MCF 10A (cell line): Measurements from ENCODE around the gene MGAT5B. TPM values are rescaled to one million over a fixed set of nuclear protein-coding genes. Genes with fewer than 3 reads are reported as not detected.

ENCODE experiments used
- BruUV-seq: library from RNA; stranded (reverse); fragments of 400-500 nt; replicated peaks from 2 replicates; lab custom pipeline; 2021; lab: Mats Ljungman, UMichigan
- CTCF ChIA-PET: fragments of 300-600 bp; sonication (Branson Sonifier 250); formaldehyde crosslinking; extraction: SDS; loops from one replicate; lab custom pipeline; 2021; ENCODE audit warnings: antibody characterized with exemption, inconsistent platforms; lab: Yijun Ruan, JAX
- POLR2A ChIA-PET: fragments of 300-600, 350-650 bp; sonication (Branson Sonifier 250); formaldehyde crosslinking; extraction: SDS; loops from one replicate; lab custom pipeline; 2020; ENCODE audit warnings: antibody characterized with exemption, inconsistent platforms; lab: Yijun Ruan, JAX
- DNase-seq: peaks from one replicate; pipeline ENCODE4 v3.0.0-alpha.2; 2018; ENCODE audit not compliant: unreplicated experiment
- H3K27ac Mint-ChIP-seq: one replicate; pipeline ENCODE4 v1.8.0; 2022; ENCODE audit warnings: mild to moderate bottlenecking, low read depth, mixed read lengths; ENCODE audit not compliant: unreplicated experiment
- H3K27me3 Mint-ChIP-seq: one replicate; pipeline ENCODE4 v1.8.0; 2022; ENCODE audit warnings: mixed read lengths; ENCODE audit not compliant: insufficient read depth, unreplicated experiment
- H3K36me3 Mint-ChIP-seq: one replicate; pipeline ENCODE4 v1.8.0; 2022; ENCODE audit warnings: mild to moderate bottlenecking, moderate library complexity, mixed read lengths; ENCODE audit not compliant: insufficient read depth, unreplicated experiment
- H3K4me1 Mint-ChIP-seq: one replicate; pipeline ENCODE4 v1.8.0; 2022; ENCODE audit warnings: mixed read lengths; ENCODE audit not compliant: insufficient read depth, unreplicated experiment
- H3K4me3 Mint-ChIP-seq: one replicate; pipeline ENCODE4 v1.8.0; 2022; ENCODE audit warnings: mild to moderate bottlenecking, moderate library complexity, mixed read lengths; ENCODE audit not compliant: unreplicated experiment
- H3K9me3 Mint-ChIP-seq: one replicate; pipeline ENCODE4 v1.8.0; 2022; ENCODE audit warnings: mixed read lengths; ENCODE audit not compliant: unreplicated experiment
- CTCF ChIP-seq: fragments of 200-600 bp; IDR thresholded peaks from one replicate; pipeline ENCODE4 v1.8.0; 2022; ENCODE audit warnings: antibody characterized with exemption, mild to moderate bottlenecking; ENCODE audit not compliant: unreplicated experiment
- intact Hi-C: fragments of 100-400 bp; cut with micrococcal nuclease; formaldehyde crosslinking; loops from 2 replicates; pipeline ENCODE4 v1.14.1; 2022
- total RNA-seq: library from RNA; stranded (reverse); gene quantifications from 2 replicates; pipeline ENCODE4 v1.2.3, GENCODE V29; 2022

Gene MGAT5B
- total RNA-seq, 1 experiment from 2014 or later, result 1.7 TPM

DNA sequence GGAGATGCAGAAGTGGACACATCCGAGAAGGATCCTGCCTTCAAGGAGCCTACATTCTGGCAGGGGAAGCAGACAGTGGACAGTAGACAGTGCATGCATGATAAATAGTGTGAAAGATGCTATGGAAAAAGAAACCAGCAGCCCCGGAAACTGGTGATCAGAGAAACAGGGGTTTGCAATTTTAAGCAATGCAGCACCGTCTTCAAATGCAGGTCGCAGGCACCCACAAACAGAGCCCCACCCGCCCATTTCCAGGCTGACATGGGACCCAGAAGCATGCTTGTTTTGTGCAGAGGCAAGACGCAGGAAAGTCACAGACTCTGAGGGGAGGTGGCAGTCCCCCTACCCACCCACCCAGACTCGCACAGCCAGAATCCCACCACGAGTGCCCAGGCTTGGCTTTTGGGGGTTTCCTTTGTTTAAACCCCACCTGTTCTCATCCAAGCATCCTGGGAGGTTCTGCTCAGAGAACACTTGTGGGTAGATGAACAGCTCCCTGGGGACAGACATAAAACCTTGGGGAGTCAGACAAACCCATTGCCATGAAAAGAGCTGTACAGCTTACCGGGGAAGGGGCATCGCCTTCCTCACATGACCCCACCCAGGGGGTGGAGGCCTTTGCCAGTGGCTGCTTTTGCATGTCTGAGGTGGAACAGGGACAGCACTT is 114.3 kb downstream of the MGAT5B start:
- Mint-ChIP-seq H3K4me1 (no peaks in the 10 kb centered on the region), H3K9me3 (peaks cover 10% of the 10 kb centered on the region), H3K4me3 (no peak overlapping the region), H3K27ac (no peak overlapping the region), H3K36me3 (no peaks in the 10 kb centered on the region), H3K27me3 (peaks cover 46% of the 10 kb centered on the region)
- intact Hi-C loops, result no loop called here
- ChIA-PET CTCF (no interaction called here), POLR2A (no interaction called here)
- no peak for TF ChIP-seq CTCF
- BruUV-seq, result no TSS peak
- no peak for DNase-seq

GRCh38 chr17:76983075-76983775 is 115.0 kb downstream of the MGAT5B start:
- Mint-ChIP-seq H3K9me3 (peaks cover 6% of the 10 kb centered on the region), H3K4me3 (no peak overlapping the region), H3K27ac (no peak overlapping the region), H3K4me1 (no peaks in the 10 kb centered on the region), H3K36me3 (no peaks in the 10 kb centered on the region), H3K27me3 (peaks cover 39% of the 10 kb centered on the region)
- no peak for DNase-seq
- no peak for TF ChIP-seq CTCF
- CTCF ChIA-PET, result interaction anchor here (0.6 to 1.1 kb wide), 2 partner anchors 10 to 74 kb away, joined by 3 read pairs; no protein-coding TSS in a partner anchor
- POLR2A ChIA-PET, result no interaction called here
- intact Hi-C loops, result no loop called here
- no TSS peak for BruUV-seq

DNA sequence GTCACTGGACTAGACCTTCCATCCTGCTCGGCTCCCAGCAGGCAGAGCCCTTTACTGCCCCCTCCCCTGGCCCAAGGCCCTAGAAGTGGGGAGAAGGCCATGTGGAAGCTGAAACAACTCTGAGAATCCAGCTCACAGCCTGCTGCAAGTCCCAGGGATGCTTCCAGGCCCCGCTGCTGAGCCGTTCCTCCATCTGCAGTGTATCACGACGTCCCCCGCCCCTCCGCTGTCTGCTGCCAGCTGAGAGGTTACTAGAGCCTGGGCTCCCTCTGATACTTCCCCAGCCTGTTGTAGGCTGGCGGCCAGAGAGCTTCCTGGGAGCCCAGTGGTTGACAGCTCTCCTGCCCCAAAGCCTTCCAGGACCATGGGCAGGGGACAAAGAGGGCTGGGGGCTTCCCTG is 118.2 kb downstream of the MGAT5B start:
- TF ChIP-seq CTCF, result no peak
- Mint-ChIP-seq H3K4me1 (no peaks in the 10 kb centered on the region), H3K36me3 (no peaks in the 10 kb centered on the region), H3K27ac (no peak overlapping the region), H3K4me3 (no peak overlapping the region), H3K9me3 (no peaks in the 10 kb centered on the region), H3K27me3 (peaks cover 19% of the 10 kb centered on the region)
- intact Hi-C loops, result no loop called here
- BruUV-seq, result no TSS peak
- POLR2A ChIA-PET, result no interaction called here
- no peak for DNase-seq
- CTCF ChIA-PET, result no interaction called here

- POLR2A ChIA-PET, result no interaction called here
- no TSS peak for BruUV-seq
- H3K27ac Mint-ChIP-seq, result no peak overlapping the region
- H3K4me3 Mint-ChIP-seq, result no peak overlapping the region
- peaks cover 13% of the 10 kb centered on the region for H3K27me3 Mint-ChIP-seq
- H3K36me3 Mint-ChIP-seq, result no peaks in the 10 kb centered on the region
- no peaks in the 10 kb centered on the region for H3K4me1 Mint-ChIP-seq
- TF ChIP-seq CTCF, result no peak
- H3K9me3 Mint-ChIP-seq, result no peaks in the 10 kb centered on the region
- CTCF ChIA-PET, result no interaction called here
- intact Hi-C loops, result no loop called here
- DNase-seq, result no peak
Measured at GRCh38 chr17:76987486-76988093, 119.4 kb downstream of the MGAT5B start.
